Sigmoid colon (tissue), 4 donors: ENCODE data around the gene CENPW.

Source experiments
- EP300 ChIP-seq, 4 donors: sonication (generic); formaldehyde crosslinking; IDR thresholded peaks; one replicate each; pipeline ENCODE4 v1.6.1; 2017; ENCODE audit warnings: antibody characterized with exemption in 4 of 4
- POLR2AphosphoS5 ChIP-seq, 4 donors: sonication (generic); formaldehyde crosslinking; IDR thresholded peaks; one replicate each; pipeline ENCODE4 v1.6.1; 2017; ENCODE audit warnings: antibody characterized with exemption in 4 of 4
- TF ChIP-seq, protein P1 (sequence below), 4 experiments: fragments of 450-650 bp in 3 of 4; fragments of 200-600 bp in 1 of 4; IDR thresholded peaks; one replicate each; pipeline ENCODE4 v1.5.1; 2016 to 2019; ENCODE audit warnings: antibody characterized with exemption in 4 of 4, mild to moderate bottlenecking in 3 of 4, moderate library complexity in 2 of 4

DNA sequence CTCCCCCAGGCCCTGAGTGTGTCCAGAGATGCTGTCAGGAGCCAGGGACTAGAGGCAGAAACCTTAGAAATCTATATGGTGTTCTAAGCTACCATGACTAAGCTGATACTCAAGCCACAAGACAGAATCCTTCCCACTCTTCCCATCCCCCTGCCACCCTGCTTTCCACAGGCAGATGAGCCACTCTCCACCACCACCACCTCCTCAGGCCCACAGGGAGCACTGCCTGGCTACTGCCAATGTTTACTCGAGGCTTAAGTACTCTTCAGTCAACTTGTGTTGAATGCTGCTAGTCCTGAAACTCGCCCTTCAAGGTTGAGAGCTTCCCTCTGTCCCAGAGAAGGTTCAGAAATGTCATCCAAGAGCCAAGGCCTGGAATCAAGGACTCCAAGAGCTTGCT is 56.2 kb downstream of the CENPW start:
- TF ChIP-seq, protein P1, sequence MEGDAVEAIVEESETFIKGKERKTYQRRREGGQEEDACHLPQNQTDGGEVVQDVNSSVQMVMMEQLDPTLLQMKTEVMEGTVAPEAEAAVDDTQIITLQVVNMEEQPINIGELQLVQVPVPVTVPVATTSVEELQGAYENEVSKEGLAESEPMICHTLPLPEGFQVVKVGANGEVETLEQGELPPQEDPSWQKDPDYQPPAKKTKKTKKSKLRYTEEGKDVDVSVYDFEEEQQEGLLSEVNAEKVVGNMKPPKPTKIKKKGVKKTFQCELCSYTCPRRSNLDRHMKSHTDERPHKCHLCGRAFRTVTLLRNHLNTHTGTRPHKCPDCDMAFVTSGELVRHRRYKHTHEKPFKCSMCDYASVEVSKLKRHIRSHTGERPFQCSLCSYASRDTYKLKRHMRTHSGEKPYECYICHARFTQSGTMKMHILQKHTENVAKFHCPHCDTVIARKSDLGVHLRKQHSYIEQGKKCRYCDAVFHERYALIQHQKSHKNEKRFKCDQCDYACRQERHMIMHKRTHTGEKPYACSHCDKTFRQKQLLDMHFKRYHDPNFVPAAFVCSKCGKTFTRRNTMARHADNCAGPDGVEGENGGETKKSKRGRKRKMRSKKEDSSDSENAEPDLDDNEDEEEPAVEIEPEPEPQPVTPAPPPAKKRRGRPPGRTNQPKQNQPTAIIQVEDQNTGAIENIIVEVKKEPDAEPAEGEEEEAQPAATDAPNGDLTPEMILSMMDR (IDR thresholded peaks at IDR 0.05) = no peak
- TF ChIP-seq POLR2AphosphoS5 (IDR thresholded peaks at IDR 0.05) (no peak), EP300 (IDR thresholded peaks at IDR 0.05) (no peak)
